Bronchial epithelial cell (primary cell): Measurements from ENCODE around the gene CBX6. TPM values are rescaled to one million over a fixed set of nuclear protein-coding genes. Genes with fewer than 3 reads are reported as not detected.

Source experiments
- DNase-seq: peaks from one replicate; pipeline ENCODE4 v3.0.0-alpha.2; 2010; ENCODE audit warnings: low read depth
- FAIRE-seq: peaks from 2 replicates; lab custom pipeline; 2011; peaks lifted over from hg19 to GRCh38; lab: Jason Lieb, UNC
- H3K27me3 ChIP-seq: 2 replicates; pipeline ENCODE4 v1.5.1; 2011; ENCODE audit warnings: low read length; ENCODE audit not compliant: control insufficient read depth, insufficient read depth
- H3K36me3 ChIP-seq: 2 replicates; pipeline ENCODE4 v1.5.1; 2011; ENCODE audit warnings: low read length; ENCODE audit not compliant: control insufficient read depth, insufficient read depth
- H3K4me3 ChIP-seq: 2 replicates; pipeline ENCODE4 v1.5.1; 2011; ENCODE audit warnings: mild to moderate bottlenecking, low read depth, low read length, control low read depth
- total RNA-seq: library from RNA; depleted of rRNA; stranded (reverse); fragments of >200 nt; gene quantifications from 2 replicates; pipeline ENCODE4 v1.2.1, GENCODE V29; 2014
- TF ChIP-seq, protein P1 (sequence below): IDR thresholded peaks from 2 replicates; pipeline ENCODE4 v1.5.1; 2011; ENCODE audit warnings: mild to moderate bottlenecking, moderate library complexity, low read length, control low read depth, inconsistent platforms; ENCODE audit not compliant: insufficient read depth, severe bottlenecking

The CBX6 gene
- 6.8 and 8.4 TPM in 2 replicates for total RNA-seq

DNA sequence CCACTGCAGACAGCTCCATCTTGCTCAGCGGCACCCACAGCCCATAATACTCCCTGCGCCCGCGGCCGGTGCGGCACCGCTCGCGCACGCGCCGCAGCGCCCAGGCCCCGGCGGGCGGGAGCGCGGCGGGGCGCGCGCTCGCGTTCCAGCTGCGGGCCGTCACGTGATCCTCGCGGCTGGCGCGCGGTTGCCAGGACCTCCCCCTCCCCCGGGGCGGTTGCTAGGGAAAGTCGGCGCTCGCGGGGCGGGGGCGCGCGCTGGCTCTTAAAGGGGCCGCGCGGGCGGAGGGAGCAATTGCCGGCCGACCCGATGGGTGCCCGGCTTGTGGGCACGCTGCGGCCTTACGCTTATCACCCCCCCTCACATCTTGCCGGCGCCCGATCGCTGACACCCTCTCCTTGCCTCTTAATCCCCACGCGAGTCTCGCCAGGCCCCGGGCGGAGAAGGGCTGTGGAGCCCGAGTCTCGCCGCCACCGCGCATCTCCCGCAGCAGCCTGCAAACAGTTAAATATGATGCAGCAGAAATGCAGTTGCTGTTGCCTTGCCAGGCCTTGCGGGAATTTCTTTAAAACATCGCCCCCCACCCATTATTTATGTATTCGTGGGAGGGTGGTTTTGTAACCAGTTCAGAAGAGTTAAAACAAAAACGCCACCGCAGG lies at the start of gene CBX6:
TSS of gene CBX6 (minus strand) at position 45 of the 659 bp plus-strand sequence. CDS start at position 19, 26 bp downstream.
- Histone ChIP-seq H3K27me3 (peaks cover 5% of the 10 kb centered on the region), H3K4me3 (peak within 1 kb of the TSS; percentile 41), H3K36me3 (no peaks in the 10 kb centered on the region)
- TF ChIP-seq, protein P1, sequence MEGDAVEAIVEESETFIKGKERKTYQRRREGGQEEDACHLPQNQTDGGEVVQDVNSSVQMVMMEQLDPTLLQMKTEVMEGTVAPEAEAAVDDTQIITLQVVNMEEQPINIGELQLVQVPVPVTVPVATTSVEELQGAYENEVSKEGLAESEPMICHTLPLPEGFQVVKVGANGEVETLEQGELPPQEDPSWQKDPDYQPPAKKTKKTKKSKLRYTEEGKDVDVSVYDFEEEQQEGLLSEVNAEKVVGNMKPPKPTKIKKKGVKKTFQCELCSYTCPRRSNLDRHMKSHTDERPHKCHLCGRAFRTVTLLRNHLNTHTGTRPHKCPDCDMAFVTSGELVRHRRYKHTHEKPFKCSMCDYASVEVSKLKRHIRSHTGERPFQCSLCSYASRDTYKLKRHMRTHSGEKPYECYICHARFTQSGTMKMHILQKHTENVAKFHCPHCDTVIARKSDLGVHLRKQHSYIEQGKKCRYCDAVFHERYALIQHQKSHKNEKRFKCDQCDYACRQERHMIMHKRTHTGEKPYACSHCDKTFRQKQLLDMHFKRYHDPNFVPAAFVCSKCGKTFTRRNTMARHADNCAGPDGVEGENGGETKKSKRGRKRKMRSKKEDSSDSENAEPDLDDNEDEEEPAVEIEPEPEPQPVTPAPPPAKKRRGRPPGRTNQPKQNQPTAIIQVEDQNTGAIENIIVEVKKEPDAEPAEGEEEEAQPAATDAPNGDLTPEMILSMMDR, result no peak
- peak; percentile 16 for DNase-seq
- FAIRE-seq, result no peak

GRCh38 chr22:38921806-38922205 lies 49.8 kb upstream of the CBX6 start:
- no peak for DNase-seq
- Histone ChIP-seq H3K36me3 (no peaks in the 10 kb centered on the region), H3K27me3 (peaks cover 11% of the 10 kb centered on the region), H3K4me3 (no peak overlapping the region)
- TF ChIP-seq, protein P1, result no peak
- FAIRE-seq, result no peak

DNA sequence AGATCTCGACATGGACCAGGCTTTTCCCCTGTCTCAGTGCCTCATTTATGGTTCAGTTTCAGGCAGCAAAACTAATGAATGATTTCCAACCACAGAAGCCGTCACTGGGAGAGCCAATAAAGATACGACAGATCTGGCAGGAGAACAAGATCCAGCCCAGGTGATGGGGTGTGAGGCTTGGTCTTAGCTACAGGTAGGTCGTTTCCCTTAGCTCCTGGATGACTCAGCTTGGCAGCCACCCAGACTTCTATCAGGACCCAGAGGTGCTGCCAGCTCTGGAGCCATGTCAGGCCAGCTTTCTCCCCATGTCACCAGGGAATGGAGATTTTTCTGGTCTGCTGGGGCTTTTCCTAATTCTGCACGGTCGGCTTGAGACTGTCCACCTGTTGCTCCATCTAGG lies 49.1 kb upstream of the CBX6 start:
- no peak overlapping the region for H3K4me3 ChIP-seq
- DNase-seq (peak; percentile 74), FAIRE-seq (peak; percentile 60)
- TF ChIP-seq, protein P1, result no peak
- peaks cover 14% of the 10 kb centered on the region for H3K27me3 ChIP-seq
- no peaks in the 10 kb centered on the region for H3K36me3 ChIP-seq

DNA sequence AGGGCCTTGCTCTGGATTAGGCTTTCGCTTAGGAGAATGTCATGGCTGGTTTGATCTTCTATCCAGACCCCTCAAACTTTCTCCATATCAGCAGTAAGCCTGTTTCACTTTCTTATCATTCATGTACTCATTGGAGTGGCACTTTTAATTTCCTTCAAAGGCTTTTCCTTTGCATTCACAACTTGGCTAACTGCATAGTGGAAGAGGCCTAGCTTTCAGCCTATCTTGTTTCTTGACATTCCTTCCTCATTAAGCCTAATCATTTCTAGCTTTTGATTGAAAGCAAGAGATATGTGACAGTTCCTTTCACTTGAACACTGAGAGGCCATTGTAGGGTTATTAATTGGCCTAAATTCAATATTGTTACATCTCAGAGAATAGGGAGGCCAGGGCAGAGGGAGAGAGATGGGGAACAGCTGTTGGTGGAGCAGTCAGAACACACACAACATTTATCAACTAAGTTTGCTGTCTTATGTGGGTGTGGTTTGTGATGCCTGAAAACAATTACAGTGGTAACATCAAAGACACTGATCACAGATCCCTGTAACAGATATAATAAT lies 47.7 kb upstream of the CBX6 start:
- Histone ChIP-seq H3K4me3 (no peak overlapping the region), H3K27me3 (peaks cover 9% of the 10 kb centered on the region), H3K36me3 (no peaks in the 10 kb centered on the region)
- FAIRE-seq (no peak), DNase-seq (no peak)
- TF ChIP-seq, protein P1, result no peak

DNA sequence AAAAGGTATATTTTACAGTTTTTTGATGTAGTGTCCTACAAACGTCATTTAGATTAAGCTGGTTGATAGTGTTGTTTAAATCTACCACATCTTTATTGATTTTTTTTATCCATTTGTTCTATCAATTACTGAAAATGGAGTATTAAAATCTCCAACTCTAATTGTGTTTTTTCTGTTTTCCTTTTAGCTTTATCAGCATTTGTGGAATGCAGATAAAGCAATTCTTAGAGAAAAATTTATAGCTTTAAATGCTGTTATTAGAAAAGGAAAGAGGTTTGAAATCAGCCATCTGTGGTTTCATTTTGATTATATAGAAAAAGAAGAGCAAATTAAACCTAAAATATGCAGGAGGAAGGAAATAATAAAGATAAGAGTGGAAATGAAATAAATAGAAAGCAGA lies 39.4 kb upstream of the CBX6 start:
- FAIRE-seq, result no peak
- TF ChIP-seq, protein P1, result no peak
- H3K4me3 ChIP-seq, result no peak overlapping the region
- no peak for DNase-seq
- no peaks in the 10 kb centered on the region for H3K36me3 ChIP-seq
- peaks cover 5% of the 10 kb centered on the region for H3K27me3 ChIP-seq
